Gastroesophageal sphincter (tissue), 3 donors: ENCODE measurements around the gene FBXO38.

ENCODE experiments used
- EP300 ChIP-seq: sonication (generic); formaldehyde crosslinking; IDR thresholded peaks from one replicate; pipeline ENCODE4 v1.6.1; 2017; ENCODE audit warnings: antibody characterized with exemption, mild to moderate bottlenecking
- POLR2A ChIP-seq, 2 donors: fragments of 450-650 bp; IDR thresholded peaks; one replicate each; pipeline ENCODE4 v1.6.1; 2017; ENCODE audit warnings: antibody characterized with exemption in 2 of 2, mild to moderate bottlenecking in 2 of 2, moderate library complexity in 1 of 2
- POLR2AphosphoS5 ChIP-seq: sonication (generic); formaldehyde crosslinking; IDR thresholded peaks from one replicate; pipeline ENCODE4 v1.6.1; 2017; ENCODE audit warnings: antibody characterized with exemption
- TF ChIP-seq, protein P1 (sequence below), 4 experiments: fragments of 200-600 bp in 2 of 4; fragments of 450-650 bp in 2 of 4; sonication (generic) in 1 of 4; IDR thresholded peaks; one replicate each; pipeline ENCODE4 v1.5.1; 2017 to 2019; ENCODE audit warnings: antibody characterized with exemption in 4 of 4, mild to moderate bottlenecking in 2 of 4, moderate library complexity in 2 of 4

DNA sequence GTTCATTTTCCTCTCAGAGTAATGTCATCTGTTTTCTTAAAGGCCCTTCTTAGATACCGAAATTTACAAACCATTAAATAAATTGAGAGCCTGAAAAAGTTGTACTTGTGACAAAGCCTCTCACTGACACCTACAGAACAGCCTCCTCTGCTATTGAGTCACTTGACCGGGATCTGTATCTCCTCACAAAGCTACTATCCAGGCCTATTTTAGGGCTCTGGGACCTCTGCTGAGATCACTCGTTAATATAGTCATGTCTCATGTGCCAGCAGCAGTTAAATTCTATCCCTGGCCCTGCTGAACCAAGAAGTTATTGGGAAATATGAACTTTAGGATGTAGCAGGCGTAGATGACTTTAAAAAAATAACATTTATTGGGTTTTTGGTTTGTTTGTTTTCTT lies 31.1 kb downstream of the FBXO38 start:
- TF ChIP-seq, protein P1, sequence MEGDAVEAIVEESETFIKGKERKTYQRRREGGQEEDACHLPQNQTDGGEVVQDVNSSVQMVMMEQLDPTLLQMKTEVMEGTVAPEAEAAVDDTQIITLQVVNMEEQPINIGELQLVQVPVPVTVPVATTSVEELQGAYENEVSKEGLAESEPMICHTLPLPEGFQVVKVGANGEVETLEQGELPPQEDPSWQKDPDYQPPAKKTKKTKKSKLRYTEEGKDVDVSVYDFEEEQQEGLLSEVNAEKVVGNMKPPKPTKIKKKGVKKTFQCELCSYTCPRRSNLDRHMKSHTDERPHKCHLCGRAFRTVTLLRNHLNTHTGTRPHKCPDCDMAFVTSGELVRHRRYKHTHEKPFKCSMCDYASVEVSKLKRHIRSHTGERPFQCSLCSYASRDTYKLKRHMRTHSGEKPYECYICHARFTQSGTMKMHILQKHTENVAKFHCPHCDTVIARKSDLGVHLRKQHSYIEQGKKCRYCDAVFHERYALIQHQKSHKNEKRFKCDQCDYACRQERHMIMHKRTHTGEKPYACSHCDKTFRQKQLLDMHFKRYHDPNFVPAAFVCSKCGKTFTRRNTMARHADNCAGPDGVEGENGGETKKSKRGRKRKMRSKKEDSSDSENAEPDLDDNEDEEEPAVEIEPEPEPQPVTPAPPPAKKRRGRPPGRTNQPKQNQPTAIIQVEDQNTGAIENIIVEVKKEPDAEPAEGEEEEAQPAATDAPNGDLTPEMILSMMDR (IDR thresholded peaks at IDR 0.05) = no peak
- TF ChIP-seq EP300 (no peak), POLR2A (IDR thresholded peaks at IDR 0.05) (no peak), POLR2AphosphoS5 (no peak)
